Liver (tissue), 9 donors: Measurements from ENCODE around the gene CREG2. TPM values are rescaled to one million over a fixed set of nuclear protein-coding genes. Genes with fewer than 3 reads are reported as not detected.

Source experiments
- DNase-seq: peaks from one replicate; pipeline ENCODE4 v3.0.0-alpha.2; 2017; ENCODE audit warnings: low spot score
- H3K27ac ChIP-seq, 2 donors: one replicate each; pipeline ENCODE4 v1.7.0; 2013; ENCODE audit warnings: inconsistent platforms in 2 of 2, low read length in 2 of 2, control low read depth in 1 of 2, low read depth in 1 of 2, mild to moderate bottlenecking in 1 of 2
- H3K27me3 ChIP-seq, 4 donors: one replicate each; pipeline versions ENCODE4 v1.6.1 to v1.7.0; 2013; ENCODE audit warnings: low read length in 3 of 4, inconsistent platforms in 1 of 4, mild to moderate bottlenecking in 1 of 4, moderate library complexity in 1 of 4; ENCODE audit not compliant: control insufficient read depth in 4 of 4, insufficient read depth in 4 of 4
- H3K36me3 ChIP-seq, 4 donors: one replicate each; pipeline versions ENCODE4 v1.6.1 to v1.7.0; 2013; ENCODE audit warnings: low read length in 3 of 4, mild to moderate bottlenecking in 3 of 4, low read depth in 1 of 4, moderate library complexity in 1 of 4; ENCODE audit not compliant: control insufficient read depth in 4 of 4, insufficient read depth in 3 of 4
- H3K4me1 ChIP-seq, 4 donors: one replicate each; pipeline versions ENCODE4 v1.6.1 to v1.7.0; 2013; ENCODE audit warnings: low read length in 3 of 4, mild to moderate bottlenecking in 3 of 4, moderate library complexity in 1 of 4; ENCODE audit not compliant: control insufficient read depth in 4 of 4, insufficient read depth in 4 of 4
- H3K4me3 ChIP-seq, 3 donors: one replicate each; pipeline versions ENCODE4 v1.6.1 to v1.7.0; 2013; ENCODE audit warnings: low read length in 3 of 3, control low read depth in 1 of 3, low read depth in 1 of 3, mild to moderate bottlenecking in 1 of 3
- H3K9ac ChIP-seq, 2 donors: one replicate each; pipeline ENCODE4 v1.7.0; 2013; ENCODE audit warnings: low read length in 2 of 2, mild to moderate bottlenecking in 2 of 2, moderate library complexity in 2 of 2, control low read depth in 1 of 2, low read depth in 1 of 2
- H3K9me3 ChIP-seq, 4 donors: one replicate each; pipeline versions ENCODE4 v1.6.1 to v1.7.0; 2013; ENCODE audit warnings: low read length in 3 of 4; ENCODE audit not compliant: control insufficient read depth in 4 of 4
- ATF3 ChIP-seq: IDR thresholded peaks from 2 replicates; pipeline ENCODE4 v1.6.1; 2016; ENCODE audit warnings: antibody characterized with exemption
- CTCF ChIP-seq: fragments of 150-350 bp; IDR thresholded peaks from 2 replicates; pipeline ENCODE4 v1.5.1; 2017; ENCODE audit warnings: improper control_type of control experiment, low read depth, low read length; ENCODE audit not compliant: missing input control
- EGR1 ChIP-seq, 2 donors: IDR thresholded peaks; 2 replicates each; pipeline ENCODE4 v1.6.1; 2016 to 2018; ENCODE audit warnings: antibody characterized with exemption in 2 of 2, low read depth in 2 of 2
- FOXA1 ChIP-seq: IDR thresholded peaks from 2 replicates; pipeline ENCODE4 v1.6.1; 2016; ENCODE audit warnings: antibody characterized with exemption
- FOXA2 ChIP-seq: IDR thresholded peaks from 2 replicates; pipeline ENCODE4 v1.6.1; 2016; ENCODE audit warnings: antibody characterized with exemption
- GABPA ChIP-seq, 2 donors: IDR thresholded peaks in 1 of 2; conservative IDR thresholded peaks in 1 of 2; 2 replicates each; pipeline ENCODE4 v1.6.1; 2016; ENCODE audit warnings: antibody characterized with exemption in 2 of 2, mild to moderate bottlenecking in 1 of 2, moderate library complexity in 1 of 2
- HNF4A ChIP-seq, 2 donors: conservative IDR thresholded peaks; 2 replicates each; pipeline ENCODE4 v1.6.1; 2016; ENCODE audit warnings: antibody characterized with exemption in 2 of 2, mild to moderate bottlenecking in 2 of 2
- HNF4G ChIP-seq: IDR thresholded peaks from 2 replicates; pipeline ENCODE4 v1.6.1; 2016; ENCODE audit warnings: antibody characterized with exemption
- JUND ChIP-seq, 2 donors: IDR thresholded peaks; 2 replicates each; pipeline ENCODE4 v1.6.1; 2016; ENCODE audit warnings: antibody characterized with exemption in 2 of 2
- MAX ChIP-seq: IDR thresholded peaks from 2 replicates; pipeline ENCODE4 v1.6.1; 2016; ENCODE audit warnings: antibody characterized with exemption
- NR2F2 ChIP-seq: IDR thresholded peaks from 2 replicates; pipeline ENCODE4 v1.6.1; 2016; ENCODE audit warnings: antibody characterized with exemption
- RAD21 ChIP-seq, 2 donors: IDR thresholded peaks; 2 replicates each; pipeline ENCODE4 v1.6.1; 2016; ENCODE audit warnings: antibody characterized with exemption in 2 of 2, mild to moderate bottlenecking in 2 of 2
- REST ChIP-seq: IDR thresholded peaks from 2 replicates; pipeline ENCODE4 v1.6.1; 2016; ENCODE audit warnings: antibody characterized with exemption, mild to moderate bottlenecking
- RXRA ChIP-seq, 2 donors: IDR thresholded peaks; 2 replicates each; pipeline ENCODE4 v1.6.1; 2017 to 2018; ENCODE audit warnings: antibody characterized with exemption in 2 of 2, mild to moderate bottlenecking in 1 of 2
- SP1 ChIP-seq: IDR thresholded peaks from 2 replicates; pipeline ENCODE4 v1.6.1; 2018; ENCODE audit warnings: antibody characterized with exemption, mild to moderate bottlenecking
- TAF1 ChIP-seq: conservative IDR thresholded peaks from 2 replicates; pipeline ENCODE4 v1.6.1; 2016; ENCODE audit warnings: antibody characterized with exemption, mild to moderate bottlenecking
- YY1 ChIP-seq: IDR thresholded peaks from 2 replicates; pipeline ENCODE4 v1.6.1; 2016; ENCODE audit warnings: antibody characterized with exemption, mild to moderate bottlenecking
- ZBTB33 ChIP-seq: IDR thresholded peaks from 2 replicates; pipeline ENCODE4 v1.6.1; 2016; ENCODE audit warnings: antibody characterized with exemption
- WGBS: extraction: QIAGEN DNeasy Blood & Tissue Kit; methylation state at CpG from one replicate; pipeline ENCODE4 v1.1.7; 2013; 5-methylcytosine and 5-hydroxymethylcytosine counted together
- polyA plus RNA-seq, 2 donors: library from polyadenylated mRNA; stranded (reverse) in 1 of 2; unstranded in 1 of 2; fragments of 200-250 nt in 1 of 2; fragments of >200 nt in 1 of 2; fragmentation: Nextera tagmentation in 1 of 2; extraction: Ambion mirVana in 1 of 2; gene quantifications; one replicate each; pipeline versions ENCODE4 v1.2.1 to v1.2.3, GENCODE V29; 2013 to 2015
- total RNA-seq, 2 donors: library from RNA; depleted of rRNA; stranded (reverse); fragments of >200 nt; gene quantifications; one replicate each; pipeline ENCODE4 v1.2.3, GENCODE V29; 2014
- donor health status: healthy.
- donor health status: healthy.
- donor health status: healthy.
- donor health status: healthy.
- donor health status: healthy.

Gene CREG2
- total and polyA plus RNA-seq, 4 donors, result 0.05 TPM; not detected in 3

- no peak overlapping the region for H3K27ac ChIP-seq
- TF ChIP-seq SP1 (no peak), FOXA1 (no peak), EGR1 (IDR thresholded peaks at IDR 0.05; ENCODE audit: low read depth in 2 of 2) (no peak), MAX (no peak), FOXA2 (no peak), HNF4A (conservative IDR thresholded peaks at IDR 0.05) (no peak), RXRA (IDR thresholded peaks at IDR 0.05) (no peak), CTCF (no peak), YY1 (no peak), GABPA (IDR thresholded peaks at IDR 0.05 in 1 of 2, conservative IDR thresholded peaks at IDR 0.05 in 1 of 2) (no peak), ATF3 (no peak), ZBTB33 (no peak), REST (no peak), TAF1 (no peak), RAD21 (IDR thresholded peaks at IDR 0.05) (no peak), NR2F2 (no peak), HNF4G (no peak), JUND (IDR thresholded peaks at IDR 0.05) (no peak)
- no peaks in the 10 kb centered on the region for H3K9me3 ChIP-seq
- H3K9ac ChIP-seq, result no peak overlapping the region
- H3K4me3 ChIP-seq, result no peak overlapping the region
- WGBS, result 92% methylated on average over 6 of the region's 6 CpGs
- no peak for DNase-seq
- no peaks in the 10 kb centered on the region for H3K4me1 ChIP-seq
- no peaks in the 10 kb centered on the region for H3K36me3 ChIP-seq
- H3K27me3 ChIP-seq, result no peaks in the 10 kb centered on the region
Observed at GRCh38 chr2:101429453-101429852, 42.1 kb upstream of the CREG2 start.
